HG03175 (cell line): Measurements from ENCODE around the gene APBA2.
"Not testable (repeated sequence)": the region's sequence is repeated elsewhere in the genome, so short reads cannot be mapped to it uniquely, and the experiment has no call there.

ENCODE experiments used
- ATAC-seq: cut with Tn5 transposase; IDR thresholded peaks from one replicate; pipeline ENCODE4 v1.9.1; 2021; ENCODE audit warnings: mild to moderate bottlenecking, moderate library complexity; ENCODE audit not compliant: unreplicated experiment

Gene APBA2

GRCh38 chr15:28876845-28877185, 9.0 kb upstream of the APBA2 start:
- no peak for ATAC-seq

- ATAC-seq, result no peak
These were observed 7.6 kb upstream of the APBA2 start for GRCh38 chr15:28878209-28878608.

- ATAC-seq, result no peak
These were observed 6.2 kb upstream of the APBA2 start for GRCh38 chr15:28879551-28879950.

GRCh38 chr15:28880680-28881079, 5.1 kb upstream of the APBA2 start:
- ATAC-seq, result no peak

- ATAC-seq, result no peak
These were observed 4.6 kb upstream of the APBA2 start for GRCh38 chr15:28881170-28881569.

- ATAC-seq, result no peak
These were observed 4.2 kb upstream of the APBA2 start for GRCh38 chr15:28881600-28881999.

- no peak for ATAC-seq
These were observed 1.4 kb upstream of the APBA2 start for GRCh38 chr15:28884151-28884940.

- ATAC-seq, result no peak
These were observed 595 bp upstream of the APBA2 start for GRCh38 chr15:28885128-28885629.

- no peak for ATAC-seq
These were observed 911 bp downstream of the APBA2 start for GRCh38 chr15:28886431-28887338.

- ATAC-seq, result no peak
These were observed 1.8 kb downstream of the APBA2 start for GRCh38 chr15:28887339-28888174.

GRCh38 chr15:28888302-28888894, 2.6 kb downstream of the APBA2 start:
- ATAC-seq, result no peak

- no peak for ATAC-seq
These were observed 3.1 kb downstream of the APBA2 start for GRCh38 chr15:28888900-28889299.

- ATAC-seq, result no peak
These were observed 3.6 kb downstream of the APBA2 start for GRCh38 chr15:28889346-28889745.

GRCh38 chr15:28889871-28890270, 4.1 kb downstream of the APBA2 start:
- ATAC-seq, result not testable (repeated sequence)

GRCh38 chr15:28890291-28890690, 4.5 kb downstream of the APBA2 start:
- ATAC-seq, result not testable (repeated sequence)

- no peak for ATAC-seq
These were observed 5.1 kb downstream of the APBA2 start for GRCh38 chr15:28890711-28891495.

GRCh38 chr15:28891588-28891987, 5.8 kb downstream of the APBA2 start:
- no peak for ATAC-seq

- ATAC-seq, result no peak
These were observed 7.2 kb downstream of the APBA2 start for GRCh38 chr15:28892789-28893610.

GRCh38 chr15:28894631-28895030, 8.9 kb downstream of the APBA2 start:
- ATAC-seq, result no peak
